Measurements from ENCODE around the gene GPRIN1.
"Not testable (repeated sequence)": the region's sequence is repeated elsewhere in the genome, so short reads cannot be mapped to it uniquely, and the experiment has no call there.

The GPRIN1 gene

DNA sequence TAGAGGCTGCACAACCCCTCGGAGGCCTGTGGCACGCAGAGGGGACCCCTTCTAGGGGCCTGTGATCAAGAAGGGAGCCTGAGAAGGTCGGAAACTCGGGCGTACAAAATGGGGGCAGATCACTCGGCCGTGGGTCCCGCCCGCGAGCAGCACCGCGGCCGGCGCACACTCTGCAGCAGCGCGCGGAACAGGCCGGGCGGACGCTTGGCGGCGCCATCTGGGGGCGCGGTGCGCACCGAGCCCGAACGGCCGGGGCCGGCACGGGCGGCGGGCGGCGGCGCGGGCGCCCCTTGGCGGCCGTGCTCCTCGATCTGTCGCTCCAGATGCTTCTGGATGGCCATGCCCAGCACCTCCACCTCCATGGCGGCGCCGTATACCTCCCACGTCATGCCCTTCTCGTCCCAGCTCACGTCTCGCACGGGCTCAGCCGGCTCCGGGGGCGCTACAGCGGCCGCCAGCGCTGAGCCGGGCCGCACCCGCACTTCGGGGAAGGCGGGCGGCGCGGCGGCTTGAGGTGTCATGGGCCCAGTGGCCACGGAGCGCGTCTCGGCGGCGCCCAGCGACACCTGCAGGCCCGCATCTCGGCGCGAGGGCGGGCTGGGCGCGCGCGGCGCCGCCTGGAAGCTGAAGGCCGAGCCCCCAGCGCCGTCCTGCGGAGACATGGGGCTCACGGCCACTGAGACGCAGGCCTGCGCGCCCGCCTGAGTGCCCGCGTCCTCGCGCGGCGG lies 13.1 kb downstream of the GPRIN1 start:
- DNase-seq (ENCODE audit: low spot score) = no peak
- POLR2A ChIA-PET (ENCODE audit: low non-redundant PET) = no interaction called here
- CTCF ChIA-PET = interaction anchor here (0.7 to 2.0 kb wide), 3 partner anchors 9 to 277 kb away, joined by 3 to 7 read pairs (median 7); no protein-coding TSS in a partner anchor
- peak; percentile 53 for TF ChIP-seq CTCF (conservative IDR thresholded peaks at IDR 0.05; ENCODE audit: low read depth)
- no peak overlapping the region for H3K27ac ChIP-seq

DNA sequence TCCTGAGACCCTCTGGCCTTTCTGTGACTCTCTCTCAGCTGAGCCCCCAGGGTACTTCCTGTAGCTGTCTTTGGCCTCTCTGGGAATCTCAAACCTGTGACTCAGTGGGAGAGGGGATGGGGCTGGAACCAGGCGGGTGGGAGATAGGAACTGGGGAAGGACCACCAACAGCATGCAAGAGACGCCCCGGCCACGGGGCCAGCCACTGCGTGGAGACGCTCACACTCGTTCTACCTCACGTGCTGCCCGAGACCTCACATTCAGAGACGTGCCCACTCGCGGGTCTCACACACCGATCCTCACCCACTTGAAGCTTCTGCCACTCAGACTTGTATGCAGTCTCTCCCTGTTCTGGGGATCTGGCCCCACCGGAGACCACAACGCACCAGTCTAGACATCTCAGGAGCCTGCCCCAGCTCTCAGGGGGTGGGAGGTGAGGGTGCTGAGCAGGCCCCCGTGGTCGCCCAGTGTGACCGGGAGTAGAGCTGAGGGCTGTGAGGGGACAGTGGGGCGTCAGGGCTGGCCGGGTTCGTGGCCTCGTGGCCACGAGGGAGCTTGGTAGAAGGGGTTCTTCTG lies 13.8 kb downstream of the GPRIN1 start:
- H3K27ac ChIP-seq = no peak overlapping the region
- ChIA-PET CTCF (interaction anchor here (0.5 to 2.0 kb wide), 3 partner anchors 10 to 42 kb away, joined by 3 to 7 read pairs (median 7); no protein-coding TSS in a partner anchor), POLR2A (ENCODE audit: low non-redundant PET) (no interaction called here)
- no peak for DNase-seq (ENCODE audit: low spot score)
- no peak for TF ChIP-seq CTCF (conservative IDR thresholded peaks at IDR 0.05; ENCODE audit: low read depth)

- ChIA-PET POLR2A (ENCODE audit: low non-redundant PET) (no interaction called here), CTCF (interaction anchor here (1.2 to 2.0 kb wide), 2 partner anchors 11 to 41 kb away, joined by 7 read pairs; no protein-coding TSS in a partner anchor)
- no peak for DNase-seq (ENCODE audit: low spot score)
- no peak overlapping the region for H3K27ac ChIP-seq
- TF ChIP-seq CTCF (conservative IDR thresholded peaks at IDR 0.05; ENCODE audit: low read depth) = no peak
These were observed 14.5 kb downstream of the GPRIN1 start for GRCh38 chr5:176595386-176595943.

GRCh38 chr5:176594554-176594953 lies 15.4 kb downstream of the GPRIN1 start:
- no peak overlapping the region for H3K27ac ChIP-seq
- DNase-seq (ENCODE audit: low spot score) = no peak
- POLR2A ChIA-PET (ENCODE audit: low non-redundant PET) = no interaction called here
- CTCF ChIA-PET = interaction anchor here (1.1 kb wide), 1 partner anchor 21 kb away, joined by 3 read pairs; no protein-coding TSS in a partner anchor
- TF ChIP-seq CTCF (conservative IDR thresholded peaks at IDR 0.05; ENCODE audit: low read depth) = no peak

DNA sequence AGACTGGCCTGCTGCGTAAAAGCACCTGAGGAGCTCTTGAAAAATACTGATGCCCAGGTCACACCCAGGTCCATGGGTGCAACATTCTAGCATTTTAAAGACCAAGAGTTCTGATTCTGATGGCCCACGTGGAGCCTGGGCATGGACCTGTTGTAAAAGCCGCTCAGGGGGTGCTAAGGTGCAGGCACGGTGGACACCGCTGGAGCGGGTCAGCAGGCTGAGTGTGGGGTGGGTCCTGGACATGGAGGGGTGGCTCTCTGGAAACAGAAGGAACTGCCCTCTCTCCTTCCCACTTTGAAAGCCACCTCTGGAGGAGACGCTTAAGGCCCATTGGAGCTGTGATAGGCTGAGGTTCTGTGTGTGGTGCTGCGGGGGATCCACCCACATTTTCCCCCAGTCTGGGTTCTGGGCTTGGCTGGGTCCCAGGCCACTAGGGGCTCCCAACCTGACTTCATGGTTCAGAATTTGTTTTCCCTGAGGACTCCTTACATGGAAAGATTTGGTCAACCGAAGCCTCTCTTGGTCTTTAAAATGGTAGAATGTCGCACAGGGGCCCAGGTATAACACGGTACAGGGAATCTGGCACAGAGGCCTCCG lies 16.6 kb downstream of the GPRIN1 start:
- no peak for DNase-seq (ENCODE audit: low spot score)
- CTCF ChIA-PET = interaction anchor here (0.6 to 1.1 kb wide), 3 partner anchors 15 to 20 kb away, joined by 3 read pairs; no protein-coding TSS in a partner anchor
- H3K27ac ChIP-seq = no peak overlapping the region
- POLR2A ChIA-PET (ENCODE audit: low non-redundant PET) = no interaction called here
- TF ChIP-seq CTCF (conservative IDR thresholded peaks at IDR 0.05; ENCODE audit: low read depth) = no peak

DNA sequence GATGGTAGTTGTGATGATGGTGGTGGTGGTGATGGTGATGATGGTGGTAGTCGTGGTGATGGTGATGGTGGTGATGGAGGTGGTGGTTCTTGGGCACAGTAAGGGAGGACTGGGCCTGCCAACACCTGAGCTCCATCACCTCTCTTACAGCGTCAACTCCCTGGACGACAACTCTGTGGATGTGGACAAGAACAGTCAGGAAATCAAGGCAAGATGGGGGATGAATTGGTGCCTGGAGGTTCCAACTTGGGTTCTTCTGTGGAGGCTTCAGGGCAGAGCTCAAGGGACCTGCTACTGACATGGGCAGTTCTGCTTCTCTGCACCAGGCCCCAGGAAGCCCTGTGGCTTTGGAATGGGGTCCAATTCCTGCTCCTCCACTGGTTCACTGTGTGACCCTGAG lies 17.4 kb downstream of the GPRIN1 start:
- POLR2A ChIA-PET (ENCODE audit: low non-redundant PET) = no interaction called here
- CTCF ChIA-PET = interaction anchor here (0.5 to 0.6 kb wide), 2 partner anchors 11 to 19 kb away, joined by 3 read pairs; no protein-coding TSS in a partner anchor
- TF ChIP-seq CTCF (conservative IDR thresholded peaks at IDR 0.05; ENCODE audit: low read depth) = no peak
- DNase-seq (ENCODE audit: low spot score) = no peak
- H3K27ac ChIP-seq = no peak overlapping the region

DNA sequence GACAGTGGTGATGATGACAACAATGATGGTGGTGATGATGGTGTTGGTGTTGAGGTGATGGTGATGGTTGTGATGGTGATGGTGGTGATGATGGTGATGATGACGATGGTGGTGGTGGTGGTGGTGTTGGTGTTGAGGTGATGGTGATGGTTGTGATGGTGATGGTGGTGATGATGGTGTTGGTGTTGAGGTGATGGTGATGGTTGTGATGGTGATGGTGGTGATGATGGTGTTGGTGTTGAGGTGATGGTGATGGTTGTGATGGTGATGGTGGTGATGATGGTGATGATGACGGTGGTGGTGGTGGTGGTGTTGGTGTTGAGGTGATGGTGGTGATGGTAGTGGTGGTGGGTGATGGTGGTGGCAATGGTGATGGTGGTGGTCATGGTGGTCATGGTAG lies 18.3 kb downstream of the GPRIN1 start:
- H3K27ac ChIP-seq; CTCF ChIA-PET; POLR2A ChIA-PET (ENCODE audit: low non-redundant PET); DNase-seq (ENCODE audit: low spot score): not testable (repeated sequence)

Data from RWPE1 (cell line).